Type B pancreatic cell (in vitro differentiated cells): ENCODE data around the gene GCK. TPM values are rescaled to one million over a fixed set of nuclear protein-coding genes. Genes with fewer than 3 reads are reported as not detected.
A peak's percentile ranks its signal among the peaks of the same experiment; 100 is the strongest.

Experiments used
- DNase-seq: peaks from one replicate; pipeline ENCODE4 v3.0.0; 2021; ENCODE audit warnings: mixed read lengths; ENCODE audit not compliant: unreplicated experiment; ENCODE audit errors: extremely low spot score
- H3K27ac Mint-ChIP-seq: 2 replicates; pipeline ENCODE4 v1.8.0; 2021; ENCODE audit warnings: mild to moderate bottlenecking, mixed read lengths
- H3K27me3 Mint-ChIP-seq: 2 replicates; pipeline ENCODE4 v1.8.0; 2021; ENCODE audit warnings: mixed read lengths
- H3K36me3 Mint-ChIP-seq: 2 replicates; pipeline ENCODE4 v1.8.0; 2021; ENCODE audit warnings: mixed read lengths
- H3K4me1 Mint-ChIP-seq: one replicate; pipeline ENCODE4 v1.8.0; 2021; ENCODE audit warnings: mixed read lengths; ENCODE audit not compliant: unreplicated experiment
- H3K4me3 Mint-ChIP-seq: 2 replicates; pipeline ENCODE4 v1.8.0; 2021; ENCODE audit warnings: mild to moderate bottlenecking, mixed read lengths
- H3K9me3 Mint-ChIP-seq: 2 replicates; pipeline ENCODE4 v1.8.0; 2021; ENCODE audit warnings: mixed read lengths
- total RNA-seq: library from RNA; stranded (reverse); gene quantifications from 2 replicates; pipeline ENCODE4 v1.2.1, GENCODE V29; 2021; ENCODE audit warnings: low replicate concordance
- TF ChIP-seq, protein P1 (sequence below): fragments of 200-600 bp; sonication (generic); conservative IDR thresholded peaks from 2 replicates; pipeline ENCODE4 v1.5.0; 2021; ENCODE audit warnings: antibody characterized with exemption, mild to moderate bottlenecking

GCK gene
- total RNA-seq, 1 donor from 2014 or later = 5.6 TPM

- no peak overlapping the region for H3K4me3 Mint-ChIP-seq
- no peaks in the 10 kb centered on the region for H3K36me3 Mint-ChIP-seq
- TF ChIP-seq, protein P1, sequence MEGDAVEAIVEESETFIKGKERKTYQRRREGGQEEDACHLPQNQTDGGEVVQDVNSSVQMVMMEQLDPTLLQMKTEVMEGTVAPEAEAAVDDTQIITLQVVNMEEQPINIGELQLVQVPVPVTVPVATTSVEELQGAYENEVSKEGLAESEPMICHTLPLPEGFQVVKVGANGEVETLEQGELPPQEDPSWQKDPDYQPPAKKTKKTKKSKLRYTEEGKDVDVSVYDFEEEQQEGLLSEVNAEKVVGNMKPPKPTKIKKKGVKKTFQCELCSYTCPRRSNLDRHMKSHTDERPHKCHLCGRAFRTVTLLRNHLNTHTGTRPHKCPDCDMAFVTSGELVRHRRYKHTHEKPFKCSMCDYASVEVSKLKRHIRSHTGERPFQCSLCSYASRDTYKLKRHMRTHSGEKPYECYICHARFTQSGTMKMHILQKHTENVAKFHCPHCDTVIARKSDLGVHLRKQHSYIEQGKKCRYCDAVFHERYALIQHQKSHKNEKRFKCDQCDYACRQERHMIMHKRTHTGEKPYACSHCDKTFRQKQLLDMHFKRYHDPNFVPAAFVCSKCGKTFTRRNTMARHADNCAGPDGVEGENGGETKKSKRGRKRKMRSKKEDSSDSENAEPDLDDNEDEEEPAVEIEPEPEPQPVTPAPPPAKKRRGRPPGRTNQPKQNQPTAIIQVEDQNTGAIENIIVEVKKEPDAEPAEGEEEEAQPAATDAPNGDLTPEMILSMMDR = no peak
- H3K9me3 Mint-ChIP-seq = no peaks in the 10 kb centered on the region
- no peak overlapping the region for H3K27ac Mint-ChIP-seq
- peaks cover 11% of the 10 kb centered on the region for H3K27me3 Mint-ChIP-seq
- DNase-seq = no peak
- H3K4me1 Mint-ChIP-seq = peaks cover 11% of the 10 kb centered on the region
These were observed 8.2 kb upstream of the GCK start for GRCh38 chr7:44197474-44197873.

DNA sequence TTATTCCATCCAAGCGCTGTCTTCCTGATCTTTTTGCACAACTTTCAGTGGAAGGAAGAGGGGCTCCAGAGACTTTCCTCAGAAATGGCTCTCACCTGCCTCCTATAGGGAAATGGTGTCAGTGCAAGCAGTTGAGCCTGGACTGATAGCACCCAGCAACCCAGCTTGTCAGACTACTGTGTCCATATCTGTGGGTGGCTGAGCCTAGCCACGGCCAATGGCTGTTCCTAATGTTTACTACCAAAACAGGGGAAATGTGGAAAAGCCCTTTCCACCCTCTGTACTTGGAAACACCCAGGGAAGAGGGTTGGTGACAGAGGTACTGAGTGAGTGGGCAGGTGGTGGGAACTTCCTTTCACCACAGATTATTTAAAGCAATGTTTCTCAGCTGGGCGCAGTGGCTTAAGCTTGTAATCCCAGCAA is 7.2 kb upstream of the GCK start:
- peak overlapping the region; percentile 36 for H3K4me3 Mint-ChIP-seq
- no peaks in the 10 kb centered on the region for H3K36me3 Mint-ChIP-seq
- H3K27ac Mint-ChIP-seq = peak overlapping the region; percentile 59
- no peak for DNase-seq
- H3K4me1 Mint-ChIP-seq = peaks cover 1% of the 10 kb centered on the region
- peaks cover 11% of the 10 kb centered on the region for H3K27me3 Mint-ChIP-seq
- no peaks in the 10 kb centered on the region for H3K9me3 Mint-ChIP-seq
- TF ChIP-seq, protein P1 = peak; percentile 75

- Mint-ChIP-seq H3K4me1 (no peaks in the 10 kb centered on the region), H3K36me3 (no peaks in the 10 kb centered on the region), H3K27me3 (peaks cover 16% of the 10 kb centered on the region), H3K9me3 (no peaks in the 10 kb centered on the region), H3K27ac (no peak overlapping the region), H3K4me3 (no peak overlapping the region)
- TF ChIP-seq, protein P1 = no peak
- no peak for DNase-seq
These were observed 6.7 kb upstream of the GCK start for GRCh38 chr7:44195889-44196288.

- TF ChIP-seq, protein P1 = no peak
- peaks cover 16% of the 10 kb centered on the region for H3K27me3 Mint-ChIP-seq
- H3K9me3 Mint-ChIP-seq = no peaks in the 10 kb centered on the region
- H3K36me3 Mint-ChIP-seq = no peaks in the 10 kb centered on the region
- H3K27ac Mint-ChIP-seq = no peak overlapping the region
- H3K4me3 Mint-ChIP-seq = no peak overlapping the region
- H3K4me1 Mint-ChIP-seq = no peaks in the 10 kb centered on the region
- DNase-seq = no peak
These were observed 5.4 kb upstream of the GCK start for GRCh38 chr7:44194562-44195145.

DNA sequence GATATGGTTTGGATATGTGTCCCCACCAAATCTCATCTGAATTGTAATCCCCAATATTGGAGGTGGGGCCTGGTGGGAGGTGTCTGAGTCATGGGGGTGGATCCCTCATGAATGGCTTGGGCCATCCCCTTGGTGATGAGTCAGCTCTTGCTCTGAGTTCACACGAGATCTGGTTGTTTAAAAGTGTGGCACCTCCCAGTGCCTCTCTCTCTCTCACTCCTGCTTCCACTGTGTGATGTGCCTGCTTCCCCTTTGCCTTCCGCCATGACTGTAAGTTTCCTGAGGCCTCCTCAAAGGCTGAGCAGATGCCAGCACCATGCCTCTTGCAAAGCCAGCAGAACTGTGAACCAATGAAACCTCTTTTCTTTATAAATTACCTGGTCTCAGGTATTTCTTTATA is 4.8 kb upstream of the GCK start:
- H3K4me3 Mint-ChIP-seq = no peak overlapping the region
- no peak overlapping the region for H3K27ac Mint-ChIP-seq
- DNase-seq = no peak
- H3K36me3 Mint-ChIP-seq = no peaks in the 10 kb centered on the region
- no peaks in the 10 kb centered on the region for H3K9me3 Mint-ChIP-seq
- TF ChIP-seq, protein P1 = no peak
- H3K27me3 Mint-ChIP-seq = peaks cover 16% of the 10 kb centered on the region
- H3K4me1 Mint-ChIP-seq = no peaks in the 10 kb centered on the region
